Right renal pelvis (tissue), 4 donors: ENCODE measurements around the gene FRMD8. TPM values are rescaled to one million over a fixed set of nuclear protein-coding genes. Genes with fewer than 3 reads are reported as not detected.

Source experiments
- DNase-seq, 4 donors: peaks; one replicate each; pipeline ENCODE4 v3.0.0-alpha.2; 2013; ENCODE audit warnings: low read depth in 4 of 4, low spot score in 3 of 4, missing footprints in 1 of 4
- polyA plus RNA-seq, 4 donors: library from polyadenylated mRNA; unstranded; fragments of 120-200 nt; gene quantifications; one replicate each; pipeline ENCODE4 v1.2.1, GENCODE V29; 2013; ENCODE audit not compliant: insufficient read length in 4 of 4

FRMD8 gene
- polyA plus RNA-seq, 4 donors = 17.4 to 25.0 (median 18.7) TPM

GRCh38 chr11:65432686-65433582 lies 46.5 kb downstream of the FRMD8 start:
- no peak for DNase-seq

GRCh38 chr11:65433657-65434056 lies 47.2 kb downstream of the FRMD8 start:
- no peak for DNase-seq

GRCh38 chr11:65434057-65434666 lies 47.7 kb downstream of the FRMD8 start:
- no peak for DNase-seq

GRCh38 chr11:65434667-65435410 lies 48.4 kb downstream of the FRMD8 start:
- no peak for DNase-seq

GRCh38 chr11:65435411-65435931 lies 49.0 kb downstream of the FRMD8 start:
- DNase-seq = no peak

- no peak for DNase-seq
These were observed 49.6 kb downstream of the FRMD8 start for GRCh38 chr11:65435981-65436411.

- DNase-seq = no peak
These were observed 50.1 kb downstream of the FRMD8 start for GRCh38 chr11:65436412-65437032.

GRCh38 chr11:65437436-65438227 lies 51.2 kb downstream of the FRMD8 start:
- no peak for DNase-seq

GRCh38 chr11:65438257-65439151 lies 52.1 kb downstream of the FRMD8 start:
- no peak for DNase-seq

- DNase-seq = no peak
These were observed 53.1 kb downstream of the FRMD8 start for GRCh38 chr11:65439331-65440181.

GRCh38 chr11:65440831-65441499 lies 54.5 kb downstream of the FRMD8 start:
- no peak for DNase-seq

- no peak for DNase-seq
These were observed 56.5 kb downstream of the FRMD8 start for GRCh38 chr11:65442842-65443331.

- DNase-seq = no peak
These were observed 58.0 kb downstream of the FRMD8 start for GRCh38 chr11:65444314-65445051.

- no peak for DNase-seq
These were observed 58.7 kb downstream of the FRMD8 start for GRCh38 chr11:65445101-65445603.

- DNase-seq = no peak
These were observed 59.4 kb downstream of the FRMD8 start for GRCh38 chr11:65445604-65446445.
